GM19099 (cell line): ENCODE data around the gene C14orf180.

Source experiments
- POLR2A ChIP-seq: IDR thresholded peaks from 3 replicates; pipeline ENCODE4 v1.6.1; 2011; ENCODE audit warnings: low read depth; ENCODE audit not compliant: insufficient read length; ENCODE audit errors: extremely low read depth

The C14orf180 gene

DNA sequence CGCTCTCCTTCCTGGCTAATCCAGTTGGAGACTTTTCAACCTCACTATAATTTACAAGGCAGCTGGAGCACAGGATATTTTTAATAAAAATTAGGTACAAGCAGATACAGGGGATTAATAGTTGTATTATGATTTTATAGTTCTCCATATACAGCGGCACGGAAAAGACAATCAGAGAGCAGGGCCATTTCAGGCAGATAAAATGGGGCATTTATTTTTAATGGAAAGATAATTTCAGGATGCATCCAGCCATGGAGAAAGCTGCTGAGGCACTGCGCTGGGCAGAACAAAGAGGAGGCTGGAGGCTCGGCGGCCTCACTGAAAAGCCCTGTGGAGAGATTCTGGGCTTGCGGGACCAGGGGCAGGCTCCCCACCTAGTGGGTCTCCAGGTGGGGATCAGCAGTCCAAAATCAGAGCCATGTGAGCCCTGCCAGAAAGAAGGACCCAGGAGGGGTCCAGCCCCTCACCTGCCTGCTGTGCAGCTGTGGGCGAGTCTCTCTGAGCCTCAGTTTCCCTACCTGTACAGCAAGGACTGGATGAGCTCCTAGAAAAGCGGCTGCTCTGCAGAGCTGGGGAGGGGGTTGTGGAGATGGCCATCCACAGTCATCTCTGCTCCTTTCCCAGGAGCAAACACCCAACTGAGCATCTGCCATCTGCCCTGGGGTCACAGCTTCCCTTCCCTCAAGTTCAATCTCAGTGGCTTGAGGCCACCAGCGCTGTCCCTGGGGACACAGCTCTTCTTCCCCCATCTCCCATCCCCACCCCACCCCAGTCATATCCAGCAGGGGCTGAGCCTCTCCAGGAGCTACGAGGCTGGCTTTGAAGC, 23.9 kb upstream of the C14orf180 start:
- no peak for TF ChIP-seq POLR2A

DNA sequence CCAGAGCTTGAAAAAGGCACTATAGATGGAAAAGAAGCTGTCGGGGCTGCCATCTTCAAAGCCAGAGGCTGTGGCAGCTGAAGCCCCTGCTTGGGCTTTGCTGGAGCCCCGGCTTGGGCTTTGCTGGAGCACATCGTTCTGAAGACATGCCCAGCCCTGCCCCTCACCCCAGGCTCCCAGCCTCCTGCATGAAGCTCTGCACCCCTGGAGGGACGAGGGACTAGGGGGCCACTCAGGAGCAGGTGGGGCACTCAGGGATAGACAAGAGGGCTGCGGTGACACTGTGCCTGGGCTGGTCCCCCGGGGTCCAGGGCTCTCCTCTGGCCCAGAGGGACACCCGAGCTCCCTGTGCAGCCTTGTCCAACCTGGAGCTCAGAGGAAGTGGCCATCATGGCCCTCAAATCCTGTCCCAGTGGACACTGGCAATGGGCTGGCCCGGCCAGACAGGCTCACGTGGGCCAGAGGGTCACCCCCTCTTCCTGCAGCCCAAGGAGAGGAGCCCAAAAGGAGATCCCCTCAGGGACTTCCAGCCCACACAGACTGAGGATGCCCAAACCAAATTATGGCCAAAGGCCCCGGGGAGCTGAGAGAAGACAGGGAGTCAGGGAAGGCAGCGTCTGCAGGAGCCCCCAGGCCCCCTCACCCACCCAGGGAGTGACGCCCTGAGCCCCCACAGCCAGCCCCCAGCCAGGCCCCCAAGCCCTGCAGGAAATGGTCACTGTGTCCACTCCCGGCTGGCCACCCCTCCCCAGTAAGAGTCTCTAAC, 23.1 kb upstream of the C14orf180 start:
- TF ChIP-seq POLR2A: no peak

DNA sequence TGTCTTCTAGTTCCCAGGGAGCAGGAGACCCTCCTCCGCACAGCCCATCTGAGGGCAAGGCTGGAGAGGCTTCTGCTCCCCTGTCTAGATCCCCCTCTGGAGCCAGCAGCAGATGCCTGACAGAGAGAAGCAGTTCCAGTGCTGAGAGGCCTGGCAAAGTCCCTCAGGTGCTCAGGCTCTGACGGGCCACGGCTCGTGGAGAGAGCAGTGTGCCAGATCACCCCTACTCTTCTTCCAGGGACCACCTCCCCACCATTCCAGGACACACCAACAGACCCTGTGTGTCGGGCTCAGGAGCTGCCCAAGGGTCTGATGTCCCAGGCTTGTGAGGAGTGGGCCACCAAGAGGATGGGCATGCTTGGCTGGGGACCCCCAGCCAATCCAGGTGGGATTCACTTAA, 22.5 kb upstream of the C14orf180 start:
- no peak for TF ChIP-seq POLR2A

DNA sequence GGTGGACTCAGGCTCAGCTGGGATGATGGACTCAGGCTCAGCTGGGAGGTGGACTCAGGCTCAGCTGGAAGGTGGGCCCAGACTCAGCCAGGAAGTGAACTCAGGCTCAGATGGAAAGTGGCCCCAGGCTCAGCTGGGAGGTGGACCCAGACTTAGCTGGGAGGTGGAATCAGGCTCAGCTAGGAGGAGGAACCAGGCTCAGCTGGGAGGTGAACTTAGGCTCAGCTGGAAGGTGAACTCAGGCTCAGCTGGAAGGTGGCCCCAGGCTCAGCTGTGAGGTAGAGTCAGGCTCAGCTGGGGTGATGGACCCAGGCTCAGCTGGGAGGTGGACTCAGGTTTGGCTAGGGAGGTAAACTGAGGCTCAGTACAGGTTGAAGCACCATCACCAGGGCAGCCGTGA, 21.8 kb upstream of the C14orf180 start:
- no peak for TF ChIP-seq POLR2A

DNA sequence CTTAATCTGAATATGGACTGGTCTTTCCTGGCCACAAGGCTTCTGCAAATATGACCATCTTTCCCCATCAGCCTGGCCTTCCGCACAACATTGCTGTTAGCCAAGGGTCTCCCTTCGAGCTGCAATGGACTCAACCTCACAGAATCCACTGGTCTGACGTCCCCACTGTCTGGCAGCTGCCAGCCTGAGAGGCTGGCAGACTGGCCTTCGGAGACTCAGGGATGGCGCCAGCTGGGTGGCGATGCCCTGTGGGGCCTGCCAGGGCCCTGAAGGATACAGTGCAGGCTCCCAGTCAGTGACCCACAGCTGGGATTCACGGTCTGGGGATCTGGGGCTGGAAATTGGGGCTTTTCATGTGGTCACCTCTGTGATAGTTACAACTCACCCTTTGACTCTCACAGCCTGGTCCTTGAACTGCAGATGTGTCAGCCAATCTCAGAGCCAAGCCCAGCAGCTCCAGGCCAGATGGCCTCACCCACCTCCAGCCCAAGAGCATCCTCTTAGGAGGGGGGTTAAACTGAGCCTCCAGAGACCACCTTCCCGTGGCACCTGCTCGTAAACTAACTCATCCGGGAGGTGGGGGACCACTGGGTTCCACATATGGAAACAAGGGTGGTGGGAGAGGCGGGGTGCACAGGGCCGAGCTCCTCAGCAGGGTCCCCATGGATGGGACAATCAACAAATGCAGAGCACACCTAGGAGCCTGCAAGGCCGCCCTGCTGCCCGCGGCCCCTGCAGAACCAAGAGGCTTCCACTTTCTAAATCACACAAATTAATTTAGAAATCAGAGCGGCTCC, 21.1 kb upstream of the C14orf180 start:
- TF ChIP-seq POLR2A: no peak

DNA sequence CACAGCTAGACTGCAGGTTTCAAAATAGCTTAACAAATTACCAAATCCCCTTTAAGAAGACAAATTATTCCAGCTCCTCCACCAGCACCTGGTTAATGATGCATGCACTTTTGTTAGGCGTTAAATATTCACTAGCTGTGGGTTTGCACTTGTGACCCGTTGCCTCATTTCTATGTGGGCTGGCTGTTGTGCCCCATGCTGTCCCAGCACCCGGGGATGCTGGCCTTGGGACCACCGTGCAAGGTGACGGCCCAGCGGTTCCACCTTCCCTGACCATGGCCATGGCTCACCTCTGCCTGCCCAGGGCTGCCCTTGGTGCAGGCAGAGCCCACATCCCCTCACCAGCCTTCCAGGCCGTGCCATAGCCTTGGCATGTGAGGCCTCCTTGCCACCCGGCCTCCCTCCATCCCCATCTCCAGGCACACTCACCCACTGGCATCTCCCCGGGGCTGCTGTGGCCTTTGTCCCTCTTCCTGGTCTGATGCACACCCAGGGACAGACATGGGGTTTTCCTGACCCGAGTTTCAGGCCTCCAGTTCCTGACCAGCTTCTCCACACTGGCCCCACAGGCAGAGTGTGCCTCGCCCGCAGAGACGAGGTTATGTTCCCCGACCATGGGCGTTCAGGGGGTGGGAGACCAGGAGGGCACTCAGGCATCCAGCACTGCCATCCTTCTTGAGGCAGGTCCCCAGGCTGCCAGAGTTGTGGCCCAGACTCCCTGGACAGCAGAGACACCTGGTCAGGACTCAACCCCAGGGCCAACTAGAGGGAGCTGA, 20.3 kb upstream of the C14orf180 start:
- no peak for TF ChIP-seq POLR2A

DNA sequence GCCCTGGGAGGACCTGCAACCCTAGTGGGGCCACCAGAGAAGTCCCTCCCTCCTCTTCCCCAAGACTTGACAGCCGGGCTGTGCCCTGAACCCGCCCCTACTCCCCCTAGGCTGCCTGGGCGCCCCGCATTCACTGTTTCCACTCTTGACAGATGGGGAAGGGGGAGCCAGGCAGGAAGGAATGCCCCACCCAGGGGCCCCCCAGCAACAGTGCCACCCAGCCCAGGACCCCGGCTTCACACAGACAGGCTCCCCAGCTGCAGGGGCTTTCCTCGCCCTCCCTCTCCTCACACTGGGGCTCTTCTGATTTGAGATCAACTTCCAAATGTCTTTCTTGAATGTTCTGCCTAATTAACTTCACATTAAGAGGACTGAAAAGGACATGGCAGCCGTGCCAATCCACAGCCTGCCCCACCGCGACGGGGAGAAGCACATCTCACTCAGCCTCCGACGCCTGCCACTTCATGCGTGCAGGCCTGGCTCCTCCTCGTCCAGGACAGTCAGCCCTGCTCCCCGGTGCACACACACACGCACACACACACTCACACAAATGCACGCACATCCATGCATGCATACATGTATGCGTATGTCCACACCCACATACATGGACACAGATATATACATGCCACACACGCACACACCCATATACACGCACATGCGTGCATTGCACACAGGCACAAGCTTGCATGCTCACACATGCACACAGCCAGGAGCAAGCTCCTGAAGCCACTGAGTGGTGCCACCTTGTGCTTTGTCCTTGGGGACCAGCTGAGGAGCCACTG, 19.6 kb upstream of the C14orf180 start:
- no peak for TF ChIP-seq POLR2A

DNA sequence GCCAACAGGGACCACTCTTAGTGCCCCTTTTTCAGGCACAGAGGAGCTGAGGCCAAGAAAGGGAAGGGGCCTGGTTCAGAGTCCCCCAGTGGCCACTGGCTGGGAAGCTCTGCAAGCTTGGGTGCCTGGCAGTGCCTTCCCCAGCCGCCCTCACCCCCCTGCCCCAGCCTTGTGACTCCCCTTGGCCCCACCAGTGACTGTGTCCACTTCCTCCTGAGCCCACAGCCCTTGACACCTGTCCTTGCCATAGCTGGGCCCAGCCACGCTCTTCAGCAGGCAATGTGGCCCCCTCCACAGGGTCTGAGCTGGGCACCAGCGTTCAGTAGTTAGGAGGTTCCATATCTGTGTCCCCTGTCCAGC, 19.0 kb upstream of the C14orf180 start:
- no peak for TF ChIP-seq POLR2A

DNA sequence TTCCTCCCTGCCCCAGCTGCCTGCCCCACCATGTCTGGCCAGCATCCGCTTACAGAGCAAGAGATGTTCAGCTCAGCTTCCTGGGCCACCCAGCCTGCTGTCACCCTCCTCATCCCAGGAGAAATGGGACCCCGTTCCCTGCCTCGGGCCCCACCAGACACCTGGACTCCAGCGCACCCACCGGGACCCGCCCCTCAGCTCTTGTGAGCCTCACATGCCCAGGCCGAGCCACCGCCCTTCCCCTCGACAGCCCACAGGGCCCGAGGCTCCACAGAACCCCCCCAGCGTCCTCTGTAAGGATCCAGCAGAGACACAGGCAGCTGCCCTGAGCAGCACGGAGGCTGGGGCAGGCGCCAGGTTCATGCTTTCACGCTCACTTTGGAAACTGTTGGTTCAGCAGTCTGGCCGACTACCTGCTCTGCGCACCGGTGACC, 18.4 kb upstream of the C14orf180 start:
- TF ChIP-seq POLR2A: no peak

DNA sequence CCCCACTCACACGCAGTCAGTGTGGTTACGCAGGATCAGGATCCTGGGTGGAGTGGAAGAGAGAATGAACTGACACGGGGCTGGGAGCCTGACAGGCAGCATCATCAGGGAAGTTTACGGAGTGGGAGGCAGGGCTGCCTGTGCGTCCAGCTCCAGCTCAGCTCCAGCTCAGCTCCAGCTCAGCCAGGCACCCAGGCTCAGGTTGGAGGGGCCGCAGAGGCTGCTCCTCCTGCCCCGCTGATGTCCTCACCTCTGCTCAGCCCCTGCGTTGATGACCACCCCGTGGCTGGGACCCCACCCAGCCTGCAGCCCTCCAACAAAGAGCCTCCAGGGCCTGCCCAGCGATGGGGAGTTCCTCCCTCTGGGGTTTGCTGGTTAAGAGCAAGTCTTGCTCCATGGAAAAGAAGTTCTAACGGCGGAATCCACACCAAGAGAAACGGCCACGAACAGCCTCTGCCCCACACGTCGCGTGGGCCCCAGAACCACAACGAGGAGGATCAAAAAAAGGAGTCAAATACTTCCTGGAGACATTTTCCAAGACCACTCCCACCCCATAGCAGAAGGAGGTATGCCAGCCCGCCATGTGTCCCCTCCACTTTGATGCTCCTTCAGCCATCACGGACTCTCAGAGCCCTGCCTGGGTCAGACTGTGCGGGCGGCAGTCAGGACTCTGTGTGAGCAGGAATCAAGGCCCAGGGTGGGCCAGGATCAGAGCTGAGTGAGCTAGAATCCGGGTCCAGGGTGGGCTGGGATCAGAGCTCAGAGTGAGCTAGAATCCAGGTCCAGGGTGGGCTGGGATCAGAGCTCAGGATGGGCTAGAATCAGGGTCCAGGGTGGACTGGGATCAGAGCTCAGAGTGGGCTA, 17.7 kb upstream of the C14orf180 start:
- no peak for TF ChIP-seq POLR2A

DNA sequence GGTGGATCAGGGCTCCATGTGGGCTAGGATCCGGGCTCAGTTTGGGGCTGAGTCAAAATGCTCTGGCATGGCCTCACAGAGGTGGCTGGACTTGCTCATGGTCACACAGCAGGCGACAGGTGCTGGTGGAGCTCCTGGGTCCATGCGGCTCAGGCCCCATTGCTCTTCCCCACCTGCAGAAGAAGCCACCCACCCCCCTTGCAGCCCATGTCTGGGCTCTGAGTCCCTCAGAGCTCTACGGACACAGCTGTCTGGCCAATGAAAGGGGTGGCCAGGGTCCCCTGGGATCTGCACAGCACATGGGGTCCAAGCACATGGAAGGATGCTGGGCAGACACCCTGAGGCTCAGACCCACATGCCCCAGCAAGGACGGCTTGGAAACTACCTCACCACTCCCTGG, 17.0 kb upstream of the C14orf180 start:
- no peak for TF ChIP-seq POLR2A

DNA sequence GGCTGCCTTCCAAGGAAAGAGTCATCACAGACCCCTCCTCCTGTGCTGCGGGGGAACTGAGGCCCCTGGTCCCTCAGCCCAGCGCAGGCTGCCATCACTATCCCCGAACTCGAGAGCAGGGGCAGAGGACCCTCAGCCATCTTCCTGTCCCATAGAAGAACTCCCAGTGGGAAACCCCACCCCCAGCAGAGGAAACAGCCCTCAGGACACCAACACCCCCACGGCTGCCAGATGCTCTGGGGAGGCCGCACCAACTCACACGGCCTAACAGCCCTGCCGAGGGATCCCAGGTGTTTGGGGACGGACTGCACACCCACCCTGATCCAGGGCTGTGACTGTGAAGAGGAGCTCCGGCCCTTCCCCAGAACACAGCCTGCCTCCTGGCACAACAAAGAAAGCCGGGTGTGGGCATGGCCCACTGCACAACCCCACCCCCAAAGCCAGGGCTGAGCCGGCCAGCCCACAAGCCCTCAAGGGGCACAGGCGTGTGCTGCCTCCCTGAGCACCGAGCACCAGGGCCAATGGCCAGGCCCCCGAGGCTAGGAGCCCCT, 16.3 kb upstream of the C14orf180 start:
- no peak for TF ChIP-seq POLR2A

DNA sequence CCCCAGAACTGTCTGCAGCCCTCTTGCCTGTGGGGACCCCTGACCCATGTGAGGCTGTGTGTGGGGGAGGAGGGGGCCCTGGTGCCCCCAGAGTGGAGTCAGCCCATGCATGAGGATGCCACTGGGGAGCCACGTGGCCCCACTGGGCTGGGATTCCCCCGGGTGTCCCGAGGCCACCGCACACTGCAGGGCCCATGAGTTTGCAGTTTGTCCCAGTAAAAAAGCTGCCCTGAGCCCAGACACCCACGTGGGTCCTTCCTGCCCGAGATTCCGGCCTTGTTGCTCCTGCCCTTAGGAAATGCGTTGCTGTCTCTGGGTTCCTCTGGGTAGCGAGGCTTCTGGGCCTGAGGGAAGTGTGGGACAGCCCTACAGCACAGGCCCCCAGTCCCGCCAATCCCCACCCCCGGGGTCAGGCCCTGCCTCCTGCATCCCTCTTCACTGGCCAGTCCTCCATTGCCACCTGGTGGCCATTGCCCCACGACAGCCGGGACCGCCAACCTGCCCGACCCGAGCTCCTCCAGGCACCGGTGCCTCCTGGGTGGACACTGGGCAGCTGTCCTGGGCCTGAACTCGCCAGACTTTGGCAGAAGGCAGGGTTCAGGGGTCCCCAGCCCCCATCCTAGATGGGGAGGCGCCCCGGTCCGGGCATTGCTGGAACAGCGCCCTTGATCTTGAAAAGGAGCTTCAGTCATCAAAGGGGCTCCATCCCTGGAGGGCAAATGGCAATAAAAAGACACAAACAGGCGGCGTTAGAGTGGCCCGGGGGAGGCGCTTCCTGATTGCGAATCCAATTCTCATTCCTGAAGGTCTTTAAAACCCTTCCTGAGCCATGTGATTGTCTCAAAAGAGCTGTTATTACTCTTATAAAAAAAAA, 15.6 kb upstream of the C14orf180 start:
- TF ChIP-seq POLR2A: no peak
